ENCODE measurements around the gene DPEP2. TPM values are rescaled to one million over a fixed set of nuclear protein-coding genes. Genes with fewer than 3 reads are reported as not detected.

Gene DPEP2
- total and polyA plus RNA-seq, 10 of the 15 experiments (the other 5 are each of a cell fraction or from before 2014, with no cell fraction given), result 0.04 to 4.0 (median 2.1) TPM

DNA sequence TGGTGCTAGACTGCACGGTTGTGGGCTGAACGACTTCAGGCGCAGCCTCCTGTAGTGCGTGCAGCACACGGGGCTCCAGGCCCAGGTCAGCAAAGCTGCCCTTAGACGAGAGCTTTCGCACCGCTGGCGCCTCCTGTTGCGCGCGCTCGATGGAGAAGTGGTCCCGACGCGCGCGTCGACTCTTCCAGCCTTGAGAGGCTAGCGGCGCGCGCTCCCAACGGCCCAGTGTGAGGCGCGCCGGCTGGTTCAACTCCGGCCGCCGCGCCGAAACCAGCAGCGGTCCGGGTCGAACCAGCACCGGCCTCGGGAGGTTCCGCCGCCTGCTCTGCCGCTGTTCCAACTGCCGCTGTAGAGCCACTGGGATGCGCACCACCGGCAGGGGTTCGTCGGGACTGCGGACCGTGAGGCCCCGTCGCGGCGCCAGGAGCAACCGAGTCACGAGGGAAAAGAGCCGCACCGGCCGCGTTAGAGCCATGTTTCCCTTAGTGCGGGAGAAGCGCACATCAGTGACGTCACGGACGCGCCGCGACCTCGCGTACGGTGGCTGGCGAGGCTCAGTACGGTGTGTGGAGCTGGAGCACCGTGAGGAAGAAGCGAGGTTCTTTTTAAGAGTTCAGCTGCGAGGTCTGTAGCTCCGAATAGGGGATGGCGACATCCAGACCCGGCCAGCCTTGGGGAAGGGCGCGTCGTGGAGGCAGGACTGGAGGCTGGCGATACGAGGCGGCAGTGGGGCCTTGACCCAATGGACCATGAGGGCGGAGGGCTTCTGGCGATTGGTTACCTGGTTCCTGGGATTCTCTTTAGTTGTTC lies 23.6 kb upstream of the DPEP2 start, which contains the start of the genes DDX28 and DUS2 (continued):
- TF ChIP-seq HCFC1 (IDR thresholded peaks at IDR 0.05; ENCODE audit: low read length) (peak; percentile 88), MYC (IDR thresholded peaks at IDR 0.05; ENCODE audit: insufficient read depth, insufficient read length, insufficient replicate concordance, low read length, severe bottlenecking) (peak; percentile 97), NFXL1 (IDR thresholded peaks at IDR 0.05; ENCODE audit: borderline replicate concordance) (no peak), IKZF2 (IDR thresholded peaks at IDR 0.05) (peak in 1 of 2 experiments; percentile 30; a peak in 1 of 4 replicates), ATF7 (IDR thresholded peaks at IDR 0.05; ENCODE audit: low read depth) (peak; percentile 94), ETV6 (conservative IDR thresholded peaks at IDR 0.05 in 1 of 2, IDR thresholded peaks at IDR 0.05 in 1 of 2; ENCODE audit: borderline replicate concordance in 1 of 2, low read depth in 1 of 2) (no peak), JUND (IDR thresholded peaks at IDR 0.05; ENCODE audit: low read depth, low read length) (0 out of 2 replicates have a peak, but pooled peaks have one; percentile 3), NFIC (IDR thresholded peaks at IDR 0.05; ENCODE audit: low read depth, low read length) (no peak), NR2C1 (IDR thresholded peaks at IDR 0.05) (peak; percentile 88), POLR2AphosphoS5 (IDR thresholded peaks at IDR 0.05; ENCODE audit: low read length) (peak; percentile 90; the same call in 1 of the 2 replicates), USF1 (IDR thresholded peaks at IDR 0.05; ENCODE audit: borderline replicate concordance, extremely low read length, insufficient read depth, low read depth, low read length) (peak; percentile 18), CREB1 (IDR thresholded peaks at IDR 0.05; ENCODE audit: low read depth) (peak; percentile 99), POLR2AphosphoS2 (IDR thresholded peaks at IDR 0.05; ENCODE audit: low read depth, low read length) (peak; percentile 63; the same call in 1 of the 2 replicates), YY1 (IDR thresholded peaks at IDR 0.05; ENCODE audit: low read depth, low read length) (peak; percentile 95), MEF2A (IDR thresholded peaks at IDR 0.05; ENCODE audit: insufficient read depth, low read depth, low read length) (no peak), IRF4 (IDR thresholded peaks at IDR 0.05; ENCODE audit: low read depth, low read length) (0 out of 2 replicates have a peak, but pooled peaks have one; percentile 57), POLR2A (IDR thresholded peaks at IDR 0.05; ENCODE audit: low read depth, low read length) (peak; percentile 97)
- TF ChIP-seq, protein P1, sequence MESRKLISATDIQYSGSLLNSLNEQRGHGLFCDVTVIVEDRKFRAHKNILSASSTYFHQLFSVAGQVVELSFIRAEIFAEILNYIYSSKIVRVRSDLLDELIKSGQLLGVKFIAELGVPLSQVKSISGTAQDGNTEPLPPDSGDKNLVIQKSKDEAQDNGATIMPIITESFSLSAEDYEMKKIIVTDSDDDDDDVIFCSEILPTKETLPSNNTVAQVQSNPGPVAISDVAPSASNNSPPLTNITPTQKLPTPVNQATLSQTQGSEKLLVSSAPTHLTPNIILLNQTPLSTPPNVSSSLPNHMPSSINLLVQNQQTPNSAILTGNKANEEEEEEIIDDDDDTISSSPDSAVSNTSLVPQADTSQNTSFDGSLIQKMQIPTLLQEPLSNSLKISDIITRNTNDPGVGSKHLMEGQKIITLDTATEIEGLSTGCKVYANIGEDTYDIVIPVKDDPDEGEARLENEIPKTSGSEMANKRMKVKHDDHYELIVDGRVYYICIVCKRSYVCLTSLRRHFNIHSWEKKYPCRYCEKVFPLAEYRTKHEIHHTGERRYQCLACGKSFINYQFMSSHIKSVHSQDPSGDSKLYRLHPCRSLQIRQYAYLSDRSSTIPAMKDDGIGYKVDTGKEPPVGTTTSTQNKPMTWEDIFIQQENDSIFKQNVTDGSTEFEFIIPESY (IDR thresholded peaks at IDR 0.05), result 0 out of 2 replicates have a peak, but pooled peaks have one; percentile 6
- TF ChIP-seq, protein P2, sequence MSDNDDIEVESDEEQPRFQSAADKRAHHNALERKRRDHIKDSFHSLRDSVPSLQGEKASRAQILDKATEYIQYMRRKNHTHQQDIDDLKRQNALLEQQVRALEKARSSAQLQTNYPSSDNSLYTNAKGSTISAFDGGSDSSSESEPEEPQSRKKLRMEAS (IDR thresholded peaks at IDR 0.05; ENCODE audit: low read depth, low read length), result peak; percentile 90
- TF ChIP-seq, protein P3, sequence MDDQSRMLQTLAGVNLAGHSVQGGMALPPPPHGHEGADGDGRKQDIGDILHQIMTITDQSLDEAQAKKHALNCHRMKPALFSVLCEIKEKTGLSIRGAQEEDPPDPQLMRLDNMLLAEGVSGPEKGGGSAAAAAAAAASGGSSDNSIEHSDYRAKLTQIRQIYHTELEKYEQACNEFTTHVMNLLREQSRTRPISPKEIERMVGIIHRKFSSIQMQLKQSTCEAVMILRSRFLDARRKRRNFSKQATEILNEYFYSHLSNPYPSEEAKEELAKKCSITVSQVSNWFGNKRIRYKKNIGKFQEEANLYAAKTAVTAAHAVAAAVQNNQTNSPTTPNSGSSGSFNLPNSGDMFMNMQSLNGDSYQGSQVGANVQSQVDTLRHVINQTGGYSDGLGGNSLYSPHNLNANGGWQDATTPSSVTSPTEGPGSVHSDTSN (IDR thresholded peaks at IDR 0.05; ENCODE audit: insufficient replicate concordance, low read depth, low read length), result no peak
- TF ChIP-seq, protein P4, sequence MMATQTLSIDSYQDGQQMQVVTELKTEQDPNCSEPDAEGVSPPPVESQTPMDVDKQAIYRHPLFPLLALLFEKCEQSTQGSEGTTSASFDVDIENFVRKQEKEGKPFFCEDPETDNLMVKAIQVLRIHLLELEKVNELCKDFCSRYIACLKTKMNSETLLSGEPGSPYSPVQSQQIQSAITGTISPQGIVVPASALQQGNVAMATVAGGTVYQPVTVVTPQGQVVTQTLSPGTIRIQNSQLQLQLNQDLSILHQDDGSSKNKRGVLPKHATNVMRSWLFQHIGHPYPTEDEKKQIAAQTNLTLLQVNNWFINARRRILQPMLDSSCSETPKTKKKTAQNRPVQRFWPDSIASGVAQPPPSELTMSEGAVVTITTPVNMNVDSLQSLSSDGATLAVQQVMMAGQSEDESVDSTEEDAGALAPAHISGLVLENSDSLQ (IDR thresholded peaks at IDR 0.05), result no peak

Data from GM12878 (cell line).